HEK293 (cell line): ENCODE data around the gene SERPINB2.

ENCODE experiments used
- CTCF ChIA-PET: fragments of 350-600 bp; formaldehyde crosslinking; extraction: SDS; loops from one replicate; lab custom pipeline; 2021; ENCODE audit warnings: antibody characterized with exemption; lab: Yijun Ruan, JAX
- POLR2A ChIA-PET: fragments of 300-600 bp; formaldehyde crosslinking; extraction: SDS; loops from one replicate; lab custom pipeline; 2020; ENCODE audit warnings: antibody characterized with exemption, inconsistent platforms; lab: Yijun Ruan, JAX
- H3K27ac ChIP-seq: fragments of 200-500 bp; sonication (Bioruptor generic); 2 replicates; pipeline ENCODE4 v1.5.1; 2014; ENCODE audit warnings: low read depth, low read length, control low read depth, inconsistent platforms; ENCODE audit errors: extremely low read depth
- H3K36me3 ChIP-seq, 2 experiments: fragments of 200-500 bp in 1 of 2; sonication (Bioruptor generic) in 1 of 2; 1 replicate in 1 of 2; 2 replicates in 1 of 2; pipeline ENCODE4 v1.5.1; 2014 to 2017; ENCODE audit warnings: inconsistent platforms in 2 of 2, low read length in 2 of 2; ENCODE audit not compliant: control insufficient read depth in 2 of 2, insufficient read depth in 1 of 2
- H3K4me1 ChIP-seq: fragments of 200-500 bp; sonication (Bioruptor generic); 2 replicates; pipeline ENCODE4 v1.5.1; 2014; ENCODE audit warnings: mild to moderate bottlenecking, low read length, inconsistent platforms; ENCODE audit not compliant: control insufficient read depth, insufficient read depth
- H3K4me3 ChIP-seq: 2 replicates; pipeline ENCODE4 v1.5.1; 2011; ENCODE audit warnings: low read depth, mild to moderate bottlenecking, control low read depth, low read length, moderate library complexity
- H3K9me3 ChIP-seq: fragments of 200-500 bp; sonication (Bioruptor generic); 2 replicates; pipeline ENCODE4 v1.5.1; 2014; ENCODE audit warnings: low read depth, low read length, inconsistent platforms; ENCODE audit not compliant: control insufficient read depth, insufficient read depth
- GLI2 ChIP-seq: fragments of 450-650 bp; formaldehyde crosslinking; IDR thresholded peaks from 2 replicates; pipeline ENCODE4; 2017; ENCODE audit warnings: missing biosample characterization, missing genetic modification characterization, low read depth, borderline replicate concordance
- PRDM10 ChIP-seq: fragments of 450-650 bp; formaldehyde crosslinking; IDR thresholded peaks from 2 replicates; pipeline ENCODE4 v1.5.1; 2016; ENCODE audit warnings: missing biosample characterization, missing genetic modification characterization
- SCRT2 ChIP-seq: fragments of 450-650 bp; formaldehyde crosslinking; IDR thresholded peaks from 2 replicates; pipeline ENCODE4 v1.5.1; 2016; ENCODE audit warnings: missing biosample characterization, missing genetic modification characterization
- ZBTB11 ChIP-seq: fragments of 450-650 bp; formaldehyde crosslinking; conservative IDR thresholded peaks from 2 replicates; pipeline ENCODE4 v1.5.1; 2016; ENCODE audit warnings: low read depth, missing biosample characterization, missing genetic modification characterization
- ZBTB20 ChIP-seq: fragments of 450-650 bp; formaldehyde crosslinking; IDR thresholded peaks from 2 replicates; pipeline ENCODE4 v1.5.1; 2016; ENCODE audit warnings: missing biosample characterization, missing genetic modification characterization
- ZFP41 ChIP-seq: fragments of 450-650 bp; formaldehyde crosslinking; IDR thresholded peaks from 2 replicates; pipeline ENCODE4 v1.5.1; 2016; ENCODE audit warnings: missing biosample characterization, missing genetic modification characterization, borderline replicate concordance
- ZNF501 ChIP-seq: fragments of 450-650 bp; formaldehyde crosslinking; IDR thresholded peaks from 2 replicates; pipeline ENCODE4 v1.5.1; 2016; ENCODE audit warnings: missing biosample characterization, missing genetic modification characterization
- ZNF561 ChIP-seq: fragments of 450-650 bp; IDR thresholded peaks from 2 replicates; pipeline ENCODE4 v1.5.1; 2018; ENCODE audit warnings: missing biosample characterization, missing genetic modification characterization, borderline replicate concordance
- ZNF580 ChIP-seq: fragments of 450-650 bp; formaldehyde crosslinking; IDR thresholded peaks from 2 replicates; pipeline ENCODE4 v1.5.1; 2016; ENCODE audit warnings: missing biosample characterization, missing genetic modification characterization
- ZNF629 ChIP-seq: fragments of 450-650 bp; formaldehyde crosslinking; IDR thresholded peaks from 2 replicates; pipeline ENCODE4 v1.5.1; 2017; ENCODE audit warnings: missing biosample characterization, missing genetic modification characterization
- TF ChIP-seq, protein P1 (sequence below): fragments of 450-650 bp; formaldehyde crosslinking; IDR thresholded peaks from 2 replicates; pipeline ENCODE4 v1.5.1; 2017; ENCODE audit warnings: missing biosample characterization, missing genetic modification characterization
- TF ChIP-seq, protein P2 (sequence below): fragments of 450-650 bp; formaldehyde crosslinking; IDR thresholded peaks from 2 replicates; pipeline ENCODE4 v1.5.1; 2016; ENCODE audit warnings: missing biosample characterization, missing genetic modification characterization

Gene SERPINB2

DNA sequence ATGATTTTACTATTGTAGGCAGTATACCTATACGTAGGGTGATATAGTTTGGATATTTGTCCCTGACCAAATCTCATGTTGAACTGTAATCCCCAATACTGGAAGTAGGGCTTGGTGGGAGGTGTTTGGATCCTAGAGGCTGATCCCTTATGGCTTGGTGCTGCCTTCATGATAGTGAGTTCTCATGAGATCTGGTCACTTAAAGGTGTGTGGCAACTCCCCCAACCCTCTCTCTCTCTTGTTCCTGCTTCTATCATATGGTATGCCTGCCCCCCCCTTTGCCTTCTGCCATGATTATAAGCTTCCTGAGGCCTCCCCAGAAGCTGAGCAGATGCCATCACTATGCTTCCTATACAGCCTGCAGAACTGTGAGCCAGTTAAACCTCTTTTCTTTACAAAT, 18.6 kb downstream of the SERPINB2 start:
- Histone ChIP-seq H3K4me3 (no peak overlapping the region), H3K9me3 (no peaks in the 10 kb centered on the region), H3K36me3 (no peaks in the 10 kb centered on the region), H3K4me1 (no peaks in the 10 kb centered on the region), H3K27ac (no peak overlapping the region)
- ChIA-PET CTCF (no interaction called here), POLR2A (no interaction called here)
- TF ChIP-seq ZNF561 (tag by site-specific recombination) (no peak), PRDM10 (tag by site-specific recombination) (no peak), SCRT2 (tag by site-specific recombination) (no peak)

DNA sequence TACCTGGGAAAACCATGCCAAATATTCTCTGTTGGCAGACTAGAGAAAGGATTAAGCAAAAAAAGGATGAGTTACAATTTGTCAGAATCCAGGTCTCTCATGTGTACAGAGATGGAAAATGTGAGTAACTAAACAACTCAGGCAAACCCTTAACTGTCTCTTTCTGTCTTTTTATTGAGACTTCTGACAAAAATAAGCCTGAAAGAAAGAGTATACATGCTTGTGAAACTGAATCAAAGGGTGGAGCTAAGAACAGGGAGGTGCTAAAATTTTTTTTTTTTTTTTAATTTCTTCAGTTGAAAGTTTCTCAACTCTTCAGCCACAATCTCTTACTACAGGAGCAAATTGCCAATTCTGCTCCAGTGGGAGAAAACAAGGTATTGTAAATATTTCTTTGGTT, 20.2 kb downstream of the SERPINB2 start, which contains the start of gene SERPINB10:
Gene SERPINB10 (plus strand): TSS at position 295 of the 400 bp plus-strand sequence. CDS start 7,553 bp downstream, outside the sequence.
- POLR2A ChIA-PET, result no interaction called here
- Histone ChIP-seq H3K4me3 (no peak within 1 kb of the TSS), H3K27ac (no peak within 1 kb of the TSS), H3K9me3 (no peaks in the 10 kb centered on the region), H3K36me3 (no peaks in the 10 kb centered on the region), H3K4me1 (no peaks in the 10 kb centered on the region)
- CTCF ChIA-PET, result interaction anchor here (0.7 to 1.1 kb wide), 3 partner anchors 29 to 1489 kb away, joined by 3 to 4 read pairs (median 3); no protein-coding TSS in a partner anchor
- TF ChIP-seq ZNF580 (no peak), ZFP41 (tag by site-specific recombination) (no peak), GLI2 (no peak), ZNF501 (tag by site-specific recombination) (no peak), ZBTB20 (tag by site-specific recombination) (no peak), ZNF629 (tag by site-specific recombination) (no peak), ZBTB11 (tag by site-specific recombination) (no peak)
- TF ChIP-seq, protein P1, sequence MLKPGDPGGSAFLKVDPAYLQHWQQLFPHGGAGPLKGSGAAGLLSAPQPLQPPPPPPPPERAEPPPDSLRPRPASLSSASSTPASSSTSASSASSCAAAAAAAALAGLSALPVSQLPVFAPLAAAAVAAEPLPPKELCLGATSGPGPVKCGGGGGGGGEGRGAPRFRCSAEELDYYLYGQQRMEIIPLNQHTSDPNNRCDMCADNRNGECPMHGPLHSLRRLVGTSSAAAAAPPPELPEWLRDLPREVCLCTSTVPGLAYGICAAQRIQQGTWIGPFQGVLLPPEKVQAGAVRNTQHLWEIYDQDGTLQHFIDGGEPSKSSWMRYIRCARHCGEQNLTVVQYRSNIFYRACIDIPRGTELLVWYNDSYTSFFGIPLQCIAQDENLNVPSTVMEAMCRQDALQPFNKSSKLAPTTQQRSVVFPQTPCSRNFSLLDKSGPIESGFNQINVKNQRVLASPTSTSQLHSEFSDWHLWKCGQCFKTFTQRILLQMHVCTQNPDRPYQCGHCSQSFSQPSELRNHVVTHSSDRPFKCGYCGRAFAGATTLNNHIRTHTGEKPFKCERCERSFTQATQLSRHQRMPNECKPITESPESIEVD, result no peak
- TF ChIP-seq, protein P2, sequence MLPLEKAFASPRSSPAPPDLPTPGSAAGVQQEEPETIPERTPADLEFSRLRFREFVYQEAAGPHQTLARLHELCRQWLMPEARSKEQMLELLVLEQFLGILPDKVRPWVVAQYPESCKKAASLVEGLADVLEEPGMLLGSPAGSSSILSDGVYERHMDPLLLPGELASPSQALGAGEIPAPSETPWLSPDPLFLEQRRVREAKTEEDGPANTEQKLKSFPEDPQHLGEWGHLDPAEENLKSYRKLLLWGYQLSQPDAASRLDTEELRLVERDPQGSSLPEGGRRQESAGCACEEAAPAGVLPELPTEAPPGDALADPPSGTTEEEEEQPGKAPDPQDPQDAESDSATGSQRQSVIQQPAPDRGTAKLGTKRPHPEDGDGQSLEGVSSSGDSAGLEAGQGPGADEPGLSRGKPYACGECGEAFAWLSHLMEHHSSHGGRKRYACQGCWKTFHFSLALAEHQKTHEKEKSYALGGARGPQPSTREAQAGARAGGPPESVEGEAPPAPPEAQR, result no peak
